ENCODE measurements around the gene KRT72.

- TF ChIP-seq CTCF (IDR thresholded peaks at IDR 0.05) (peak in 1 of 6 experiments; percentile 7), POLR2A (IDR thresholded peaks at IDR 0.05) (no peak)
Observed at GRCh38 chr12:52564582-52564981, 36.7 kb downstream of the KRT72 start.
